Gastrocnemius medialis (tissue), 4 donors: ENCODE measurements around the gene ALDH3B1. TPM values are rescaled to one million over a fixed set of nuclear protein-coding genes. Genes with fewer than 3 reads are reported as not detected.

Experiments used
- ATAC-seq, 2 donors: fragments of 150-250 bp; one replicate each; pipeline ENCODE4 v1.9.1; 2016
- DNase-seq, 2 donors: peaks; one replicate each; pipeline ENCODE4 v3.0.0-alpha.2; 2019
- H3K27ac ChIP-seq, 4 donors: fragments of 200-600 bp; sonication (generic); 1 replicate in 1 of 4; 2 replicates in 3 of 4; pipeline ENCODE4 v1.5.1; 2016 to 2018; ENCODE audit warnings: mild to moderate bottlenecking in 2 of 4, moderate library complexity in 1 of 4
- H3K27me3 ChIP-seq, 3 donors: fragments of 200-600 bp; sonication (generic) in 2 of 3; 1 replicate in 1 of 3; 2 replicates in 2 of 3; pipeline versions ENCODE4 v1.5.1 to v1.6.0; 2016 to 2019; ENCODE audit warnings: mild to moderate bottlenecking in 1 of 3, moderate library complexity in 1 of 3
- H3K36me3 ChIP-seq, 2 donors: fragments of 200-600 bp; sonication (generic) in 1 of 2; one replicate each; pipeline ENCODE4 v1.5.1; 2017 to 2018
- H3K4me1 ChIP-seq, 2 donors: fragments of 200-600 bp; sonication (generic) in 1 of 2; one replicate each; pipeline ENCODE4 v1.5.1; 2016 to 2017; ENCODE audit warnings: mild to moderate bottlenecking in 2 of 2
- H3K4me3 ChIP-seq, 4 donors: fragments of 200-600 bp; sonication (generic) in 3 of 4; 1 replicate in 1 of 4; 2 replicates in 3 of 4; pipeline ENCODE4 v1.5.1; 2016 to 2019; ENCODE audit warnings: mild to moderate bottlenecking in 2 of 4
- H3K9me3 ChIP-seq, 3 donors: fragments of 200-600 bp; sonication (generic) in 2 of 3; 1 replicate in 1 of 3; 2 replicates in 2 of 3; pipeline ENCODE4 v1.5.1; 2016 to 2019
- CTCF ChIP-seq, 5 experiments: fragments of 450-650 bp in 3 of 5; fragments of 200-600 bp in 2 of 5; sonication (generic) in 2 of 5; IDR thresholded peaks in 4 of 5; conservative IDR thresholded peaks in 1 of 5; 1 replicate in 4 of 5; 2 replicates in 1 of 5; pipeline ENCODE4 v1.5.1; 2016 to 2019; ENCODE audit warnings: antibody characterized with exemption in 5 of 5, mild to moderate bottlenecking in 3 of 5, moderate library complexity in 3 of 5
- POLR2A ChIP-seq, 2 donors: fragments of 450-650 bp; IDR thresholded peaks; one replicate each; pipeline ENCODE4 v1.6.1; 2017; ENCODE audit warnings: antibody characterized with exemption in 2 of 2, mild to moderate bottlenecking in 2 of 2, moderate library complexity in 2 of 2
- in situ Hi-C, 4 donors: fragments of 200-750 bp; cut with MboI; loops; one replicate each; pipeline versions ENCODE4 v1.15.0 to v1.8.0; 2017; ENCODE audit warnings: low sequenced_read_pairs in 4 of 4
- intact Hi-C: fragments of 100-400 bp; cut with DNase I; formaldehyde crosslinking; loops from one replicate; pipeline ENCODE4 v1.15.1; 2023; ENCODE audit warnings: low total_unique reads
- total RNA-seq, 4 donors: library from RNA; depleted of rRNA; stranded (reverse); fragments of >200 nt; gene quantifications; one replicate each; pipeline versions ENCODE4 v1.1.0 to v1.2.3, GENCODE V29; 2016

Gene ALDH3B1
- total RNA-seq, 4 donors from 2014 or later: 2.2 to 5.1 (median 3.6) TPM

GRCh38 chr11:68031144-68031464 is 21.0 kb downstream of the ALDH3B1 start:
- Histone ChIP-seq H3K9me3 (no peaks in the 10 kb centered on the region), H3K27me3 (no peaks in the 10 kb centered on the region), H3K4me1 (peaks cover 27 to 38% of the 10 kb centered on the region in 2 donors), H3K27ac (peak overlapping the region; percentile 90 to 97 (median 92)), H3K4me3 (peak overlapping the region; percentile 71 to 93 (median 86)), H3K36me3 (peaks cover 0 to 13% of the 10 kb centered on the region in 2 donors)
- intact Hi-C loops (loop anchor here (2.0 to 10.0 kb wide), 3 partner anchors 186 to 446 kb away; partner anchors contain the start of genes C11orf24 and GSTP1), in situ Hi-C loops (no loop called here)
- TF ChIP-seq CTCF (IDR thresholded peaks at IDR 0.05 in 4 of 5, conservative IDR thresholded peaks at IDR 0.05 in 1 of 5) (no peak), POLR2A (IDR thresholded peaks at IDR 0.05) (no peak)
- ATAC-seq (peak; percentile 5 to 16), DNase-seq (no peak)

GRCh38 chr11:68032003-68032402 is 21.9 kb downstream of the ALDH3B1 start:
- no peak for ATAC-seq
- peak overlapping the region; percentile 90 to 97 (median 92) for H3K27ac ChIP-seq
- H3K27me3 ChIP-seq: no peaks in the 10 kb centered on the region
- intact Hi-C loops (loop anchor here (5.0 to 10.0 kb wide), 2 partner anchors 240 to 447 kb away; partner anchors contain the start of genes C11orf24 and GSTP1), in situ Hi-C loops (no loop called here)
- peaks cover 27 to 40% of the 10 kb centered on the region in 2 donors for H3K4me1 ChIP-seq
- peaks cover 0 to 13% of the 10 kb centered on the region in 2 donors for H3K36me3 ChIP-seq
- H3K4me3 ChIP-seq: peak overlapping the region in 2 of 4 donors; percentile 71 to 93
- H3K9me3 ChIP-seq: no peaks in the 10 kb centered on the region
- TF ChIP-seq POLR2A (IDR thresholded peaks at IDR 0.05): no peak
- TF ChIP-seq CTCF (IDR thresholded peaks at IDR 0.05 in 4 of 5, conservative IDR thresholded peaks at IDR 0.05 in 1 of 5): no peak
- DNase-seq: no peak

GRCh38 chr11:68032997-68033707 is 23.0 kb downstream of the ALDH3B1 start:
- H3K4me1 ChIP-seq: peaks cover 37 to 51% of the 10 kb centered on the region in 2 donors
- in situ Hi-C loops (no loop called here), intact Hi-C loops (loop anchor here (5.0 to 10.0 kb wide), 2 partner anchors 239 to 448 kb away; partner anchors contain the start of genes C11orf24 and GSTP1)
- H3K9me3 ChIP-seq: no peaks in the 10 kb centered on the region
- DNase-seq (no peak), ATAC-seq (no peak)
- H3K36me3 ChIP-seq: peaks cover 0 to 13% of the 10 kb centered on the region in 2 donors
- no peak overlapping the region for H3K4me3 ChIP-seq
- peak overlapping the region; percentile 62 to 97 (median 83) for H3K27ac ChIP-seq
- H3K27me3 ChIP-seq: no peaks in the 10 kb centered on the region
- TF ChIP-seq POLR2A (IDR thresholded peaks at IDR 0.05) (no peak), CTCF (IDR thresholded peaks at IDR 0.05 in 4 of 5, conservative IDR thresholded peaks at IDR 0.05 in 1 of 5) (no peak)

- H3K9me3 ChIP-seq: no peaks in the 10 kb centered on the region
- H3K36me3 ChIP-seq: peaks cover 0 to 13% of the 10 kb centered on the region in 2 donors
- no peak overlapping the region for H3K4me3 ChIP-seq
- in situ Hi-C loops (no loop called here), intact Hi-C loops (loop anchor here (5.0 to 10.0 kb wide), 2 partner anchors 239 to 449 kb away; partner anchors contain the start of genes C11orf24 and GSTP1)
- DNase-seq (peak; percentile 50 to 83), ATAC-seq (peak; percentile 11 to 23)
- H3K4me1 ChIP-seq: peaks cover 41 to 56% of the 10 kb centered on the region in 2 donors
- peak overlapping the region; percentile 62 to 97 (median 83) for H3K27ac ChIP-seq
- H3K27me3 ChIP-seq: no peaks in the 10 kb centered on the region
- TF ChIP-seq CTCF (IDR thresholded peaks at IDR 0.05 in 4 of 5, conservative IDR thresholded peaks at IDR 0.05 in 1 of 5) (no peak), POLR2A (IDR thresholded peaks at IDR 0.05) (no peak)
Observed at GRCh38 chr11:68033708-68034045, 23.6 kb downstream of the ALDH3B1 start.
